GM23338 (cell line): ENCODE measurements around the gene BCKDHA. TPM values are rescaled to one million over a fixed set of nuclear protein-coding genes. Genes with fewer than 3 reads are reported as not detected.
A peak's percentile ranks its signal among the peaks of the same experiment; 100 is the strongest.

Experiments used
- ATAC-seq: fragments of 200-7000 bp; cut with Tn5 transposase; 3 replicates; pipeline ENCODE4 v1.9.1; 2020
- DNase-seq: peaks from one replicate; pipeline ENCODE4 v3.0.0-alpha.2; 2015; ENCODE audit warnings: low spot score
- H2AFZ ChIP-seq: fragments of 200-600 bp; sonication (generic); 2 replicates; pipeline ENCODE4 v1.8.0; 2016; ENCODE audit warnings: antibody characterized with exemption, mild to moderate bottlenecking, moderate library complexity
- H3F3A ChIP-seq: fragments of 200-600 bp; sonication (generic); replicated peaks from 2 replicates; pipeline ENCODE4 v1.8.0; 2017; ENCODE audit warnings: antibody characterized with exemption, mixed run types, low read depth
- H3K27ac ChIP-seq: fragments of 200-600 bp; sonication (generic); 2 replicates; pipeline ENCODE4 v1.6.1; 2016; ENCODE audit warnings: low read depth
- H3K27me3 ChIP-seq: fragments of 200-600 bp; sonication (generic); 2 replicates; pipeline ENCODE4 v1.8.0; 2016; ENCODE audit warnings: mild to moderate bottlenecking, mixed run types, moderate library complexity; ENCODE audit not compliant: insufficient read depth
- H3K36me3 ChIP-seq: fragments of 200-600 bp; sonication (generic); 2 replicates; pipeline ENCODE4 v1.8.0; 2016; ENCODE audit warnings: mild to moderate bottlenecking; ENCODE audit not compliant: insufficient read depth
- H3K4me1 ChIP-seq: fragments of 200-600 bp; sonication (generic); 2 replicates; pipeline ENCODE4 v1.8.0; 2016; ENCODE audit warnings: mild to moderate bottlenecking, moderate library complexity; ENCODE audit not compliant: insufficient read depth
- H3K4me2 ChIP-seq: fragments of 200-600 bp; sonication (generic); 2 replicates; pipeline ENCODE4 v1.7.1; 2017; ENCODE audit warnings: mixed run types
- H3K4me3 ChIP-seq: fragments of 200-600 bp; sonication (generic); 2 replicates; pipeline ENCODE4 v1.6.1; 2016; ENCODE audit warnings: mixed run types
- H3K79me2 ChIP-seq: fragments of 200-600 bp; sonication (generic); replicated peaks from 2 replicates; pipeline ENCODE4 v1.8.0; 2017; ENCODE audit warnings: mild to moderate bottlenecking; ENCODE audit not compliant: insufficient read depth
- H3K9me2 ChIP-seq: fragments of 200-600 bp; sonication (generic); 2 replicates; pipeline ENCODE4 v1.8.0; 2017; ENCODE audit not compliant: insufficient read depth
- H4K20me1 ChIP-seq: fragments of 200-600 bp; sonication (generic); replicated peaks from 2 replicates; pipeline ENCODE4 v1.8.0; 2017; ENCODE audit warnings: mild to moderate bottlenecking; ENCODE audit not compliant: insufficient read depth
- H3K27ac Mint-ChIP-seq: 2 replicates; pipeline ENCODE4 v1.8.0; 2020; ENCODE audit warnings: inconsistent platforms, mild to moderate bottlenecking, moderate library complexity, mixed read lengths
- H3K27me3 Mint-ChIP-seq: 3 replicates; pipeline ENCODE4 v1.8.0; 2022; ENCODE audit warnings: low read depth, mild to moderate bottlenecking, moderate library complexity, mixed read lengths, inconsistent platforms; ENCODE audit not compliant: insufficient read depth, poor library complexity
- H3K36me3 Mint-ChIP-seq: 3 replicates; pipeline ENCODE4 v1.8.0; 2021; ENCODE audit warnings: low read depth, mild to moderate bottlenecking, inconsistent platforms, moderate library complexity, mixed read lengths
- H3K4me1 Mint-ChIP-seq: 3 replicates; pipeline ENCODE4 v1.8.0; 2020; ENCODE audit warnings: mild to moderate bottlenecking, inconsistent platforms, mixed read lengths
- H3K4me3 Mint-ChIP-seq: 3 replicates; pipeline ENCODE4 v1.8.0; 2021; ENCODE audit warnings: moderate library complexity, mild to moderate bottlenecking, inconsistent platforms, mixed read lengths
- H3K9me3 Mint-ChIP-seq: 3 replicates; pipeline ENCODE4 v1.8.0; 2020; ENCODE audit warnings: moderate library complexity, mild to moderate bottlenecking, inconsistent platforms, mixed read lengths
- CREB1 ChIP-seq: fragments of 250-450 bp; sonication (Bioruptor Pico); IDR thresholded peaks from 2 replicates; pipeline ENCODE4 v1.5.0; 2020; ENCODE audit warnings: low read depth, mild to moderate bottlenecking, moderate library complexity
- EZH2 ChIP-seq: fragments of 200-600 bp; sonication (generic); IDR thresholded peaks from one replicate; pipeline ENCODE4 v1.8.0; 2017; ENCODE audit warnings: antibody characterized with exemption, mild to moderate bottlenecking, low read depth; ENCODE audit not compliant: unreplicated experiment
- EZH2phosphoT487 ChIP-seq: fragments of 200-600 bp; sonication (generic); IDR thresholded peaks from one replicate; pipeline ENCODE4 v1.8.1; 2018; ENCODE audit warnings: antibody characterized with exemption; ENCODE audit not compliant: unreplicated experiment
- NANOG ChIP-seq: IDR thresholded peaks from 2 replicates; pipeline ENCODE4 v1.6.1; 2016; ENCODE audit warnings: antibody characterized with exemption, borderline replicate concordance
- POLR2AphosphoS5 ChIP-seq: IDR thresholded peaks from 2 replicates; pipeline ENCODE4 v1.6.1; 2016; ENCODE audit warnings: antibody characterized with exemption, low read depth
- STAT1 ChIP-seq: IDR thresholded peaks from one replicate; pipeline ENCODE4 v1.6.1; 2016; ENCODE audit warnings: antibody characterized with exemption; ENCODE audit not compliant: unreplicated experiment
- ZNF114 ChIP-seq: fragments of 250-450 bp; sonication (Bioruptor Pico); IDR thresholded peaks from 2 replicates; pipeline ENCODE4 v1.5.0; 2020; ENCODE audit warnings: mild to moderate bottlenecking, moderate library complexity
- polyA plus RNA-seq: library from polyadenylated mRNA; unstranded; fragments of >200 nt; fragmentation: Nextera tagmentation; extraction: Ambion mirVana; gene quantifications from 2 replicates; pipeline ENCODE4 v1.2.1, GENCODE V29; 2016
- total RNA-seq: library from RNA; depleted of rRNA; stranded (reverse); fragments of >200 nt; shearing (Covaris generic); gene quantifications from 2 replicates; pipeline ENCODE4 v1.2.3, GENCODE V29; 2014
- TF ChIP-seq, protein P1 (sequence below): IDR thresholded peaks from 2 replicates; pipeline ENCODE4 v1.6.1; 2016; ENCODE audit warnings: antibody characterized with exemption
- TF ChIP-seq, protein P2 (sequence below), 2 experiments: fragments of 200-600 bp in 1 of 2; sonication (generic) in 1 of 2; conservative IDR thresholded peaks; 2 replicates each; pipeline versions ENCODE4 v1.5.1 to v1.6.1; 2016 to 2017; ENCODE audit warnings: antibody characterized with exemption in 2 of 2, low read depth in 2 of 2, mild to moderate bottlenecking in 2 of 2, moderate library complexity in 1 of 2
- TF ChIP-seq, protein P3 (sequence below): IDR thresholded peaks from one replicate; pipeline ENCODE4 v1.6.1; 2018; ENCODE audit warnings: antibody characterized with exemption; ENCODE audit not compliant: unreplicated experiment

The BCKDHA gene
- total and polyA plus RNA-seq, 2 experiments from 2014 or later, result 15.0 to 42.4 TPM

DNA sequence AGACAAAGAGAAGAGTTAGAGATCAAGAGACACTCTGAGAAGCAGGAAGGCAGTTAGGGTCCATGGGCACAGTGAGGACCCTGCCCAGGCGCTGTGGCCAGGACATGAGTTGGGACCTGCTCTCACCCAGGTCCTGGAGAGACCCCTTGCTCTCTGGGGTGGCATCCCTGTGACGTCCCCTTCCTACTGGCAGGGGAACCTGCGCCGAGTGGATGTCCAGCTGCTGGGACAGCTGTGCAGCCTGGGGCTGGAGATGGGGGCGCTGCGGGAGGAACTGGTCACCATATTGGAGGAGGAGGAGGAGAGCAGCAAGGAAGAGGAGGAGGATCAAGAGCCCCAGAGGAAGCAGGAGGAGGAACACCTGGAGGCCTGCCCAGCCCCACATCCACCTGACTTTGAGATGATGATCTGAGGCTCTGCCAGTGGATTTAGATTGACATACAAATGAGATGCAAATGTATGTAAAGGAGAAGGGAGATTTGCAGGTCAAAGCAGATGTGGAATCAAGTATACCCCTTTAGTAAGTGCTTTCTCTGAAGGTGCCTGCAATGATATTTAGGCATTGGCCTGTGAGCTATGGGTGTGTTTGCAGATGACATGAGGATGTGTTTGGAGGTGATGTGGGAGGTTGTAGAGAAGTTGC lies 46.3 kb downstream of the BCKDHA start:
- no peaks in the 10 kb centered on the region for H4K20me1 ChIP-seq
- H3K4me2 ChIP-seq, result no peak overlapping the region; the same call in 1 of the 2 replicates
- peak overlapping the region; percentile 47 for H2AFZ ChIP-seq
- no peak overlapping the region for H3K27ac ChIP-seq
- DNase-seq, result no peak
- H3K36me3 ChIP-seq, result no peaks in the 10 kb centered on the region
- peaks cover 13% of the 10 kb centered on the region; the same call in 1 of the 2 replicates for H3K27me3 ChIP-seq
- no peak overlapping the region for H3K4me3 Mint-ChIP-seq
- no peak overlapping the region for H3K27ac Mint-ChIP-seq
- H3K79me2 ChIP-seq, result peaks cover under 1% of the 10 kb centered on the region
- peaks cover 12% of the 10 kb centered on the region for H3K4me1 Mint-ChIP-seq
- no peak for ATAC-seq
- peaks cover 3% of the 10 kb centered on the region; the same call in 2 of the 3 replicates for H3K9me3 Mint-ChIP-seq
- peaks cover 2% of the 10 kb centered on the region for H3K4me1 ChIP-seq
- no peaks in the 10 kb centered on the region for H3K36me3 Mint-ChIP-seq
- H3K27me3 Mint-ChIP-seq, result peaks cover 11% of the 10 kb centered on the region
- no peak overlapping the region for H3K4me3 ChIP-seq
- TF ChIP-seq ZNF114 (CRISPR knock-in tag), result no peak
- TF ChIP-seq, protein P1, sequence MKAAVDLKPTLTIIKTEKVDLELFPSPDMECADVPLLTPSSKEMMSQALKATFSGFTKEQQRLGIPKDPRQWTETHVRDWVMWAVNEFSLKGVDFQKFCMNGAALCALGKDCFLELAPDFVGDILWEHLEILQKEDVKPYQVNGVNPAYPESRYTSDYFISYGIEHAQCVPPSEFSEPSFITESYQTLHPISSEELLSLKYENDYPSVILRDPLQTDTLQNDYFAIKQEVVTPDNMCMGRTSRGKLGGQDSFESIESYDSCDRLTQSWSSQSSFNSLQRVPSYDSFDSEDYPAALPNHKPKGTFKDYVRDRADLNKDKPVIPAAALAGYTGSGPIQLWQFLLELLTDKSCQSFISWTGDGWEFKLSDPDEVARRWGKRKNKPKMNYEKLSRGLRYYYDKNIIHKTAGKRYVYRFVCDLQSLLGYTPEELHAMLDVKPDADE, result no peak
- no peak for TF ChIP-seq POLR2AphosphoS5
- TF ChIP-seq, protein P2, sequence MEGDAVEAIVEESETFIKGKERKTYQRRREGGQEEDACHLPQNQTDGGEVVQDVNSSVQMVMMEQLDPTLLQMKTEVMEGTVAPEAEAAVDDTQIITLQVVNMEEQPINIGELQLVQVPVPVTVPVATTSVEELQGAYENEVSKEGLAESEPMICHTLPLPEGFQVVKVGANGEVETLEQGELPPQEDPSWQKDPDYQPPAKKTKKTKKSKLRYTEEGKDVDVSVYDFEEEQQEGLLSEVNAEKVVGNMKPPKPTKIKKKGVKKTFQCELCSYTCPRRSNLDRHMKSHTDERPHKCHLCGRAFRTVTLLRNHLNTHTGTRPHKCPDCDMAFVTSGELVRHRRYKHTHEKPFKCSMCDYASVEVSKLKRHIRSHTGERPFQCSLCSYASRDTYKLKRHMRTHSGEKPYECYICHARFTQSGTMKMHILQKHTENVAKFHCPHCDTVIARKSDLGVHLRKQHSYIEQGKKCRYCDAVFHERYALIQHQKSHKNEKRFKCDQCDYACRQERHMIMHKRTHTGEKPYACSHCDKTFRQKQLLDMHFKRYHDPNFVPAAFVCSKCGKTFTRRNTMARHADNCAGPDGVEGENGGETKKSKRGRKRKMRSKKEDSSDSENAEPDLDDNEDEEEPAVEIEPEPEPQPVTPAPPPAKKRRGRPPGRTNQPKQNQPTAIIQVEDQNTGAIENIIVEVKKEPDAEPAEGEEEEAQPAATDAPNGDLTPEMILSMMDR (conservative IDR thresholded peaks at IDR 0.05; ENCODE audit: low read depth in 2 of 2), result 0 out of 4 replicates have a peak, but pooled peaks of 1 of the 2 experiments have one; percentile 1
- no peak for TF ChIP-seq EZH2
- H3F3A ChIP-seq, result no peaks in the 10 kb centered on the region
- no peaks in the 10 kb centered on the region for H3K9me2 ChIP-seq

DNA sequence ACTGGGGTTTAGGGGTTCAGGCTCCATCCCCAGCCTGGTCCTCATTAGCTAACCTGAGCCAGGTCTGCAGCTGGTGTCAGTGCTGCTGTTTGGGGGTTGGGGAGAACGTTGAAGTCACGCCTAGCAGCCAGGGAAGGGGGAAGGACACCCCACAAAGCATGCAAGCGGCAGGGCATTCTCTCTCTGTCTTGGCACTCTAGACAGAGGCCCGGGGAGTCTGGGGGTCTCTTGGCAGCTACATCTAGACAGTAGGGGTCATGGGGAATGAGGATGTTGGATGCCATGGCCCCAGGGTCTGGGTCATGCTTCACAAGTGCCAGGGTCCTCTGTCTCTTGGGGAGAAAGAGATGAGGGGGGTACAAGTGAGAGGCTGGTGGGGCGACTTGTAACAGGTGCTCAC lies 48.0 kb downstream of the BCKDHA start:
- no peaks in the 10 kb centered on the region for H3K79me2 ChIP-seq
- peaks cover 3% of the 10 kb centered on the region; the same call in 1 of the 2 replicates for H3K4me1 ChIP-seq
- H3K9me2 ChIP-seq, result no peaks in the 10 kb centered on the region
- H3K4me3 ChIP-seq, result no peak overlapping the region
- no peak overlapping the region for H3K4me2 ChIP-seq
- Mint-ChIP-seq H3K36me3 (no peaks in the 10 kb centered on the region), H3K4me1 (peaks cover 18% of the 10 kb centered on the region), H3K27ac (no peak overlapping the region), H3K4me3 (no peak overlapping the region), H3K9me3 (no peaks in the 10 kb centered on the region; the same call in 2 of the 3 replicates), H3K27me3 (peaks cover 15% of the 10 kb centered on the region)
- H3K27ac ChIP-seq, result no peak overlapping the region
- H4K20me1 ChIP-seq, result no peaks in the 10 kb centered on the region
- H3F3A ChIP-seq, result no peaks in the 10 kb centered on the region
- DNase-seq (no peak), ATAC-seq (no peak)
- H3K27me3 ChIP-seq, result peaks cover 17% of the 10 kb centered on the region; the same call in 1 of the 2 replicates
- no peak overlapping the region for H2AFZ ChIP-seq
- H3K36me3 ChIP-seq, result no peaks in the 10 kb centered on the region
- TF ChIP-seq CREB1 (no peak), STAT1 (no peak), EZH2phosphoT487 (no peak), NANOG (no peak), ZNF114 (CRISPR knock-in tag) (no peak), POLR2AphosphoS5 (no peak), EZH2 (no peak)
- TF ChIP-seq, protein P2 (conservative IDR thresholded peaks at IDR 0.05; ENCODE audit: low read depth in 2 of 2), result no peak
- TF ChIP-seq, protein P3, sequence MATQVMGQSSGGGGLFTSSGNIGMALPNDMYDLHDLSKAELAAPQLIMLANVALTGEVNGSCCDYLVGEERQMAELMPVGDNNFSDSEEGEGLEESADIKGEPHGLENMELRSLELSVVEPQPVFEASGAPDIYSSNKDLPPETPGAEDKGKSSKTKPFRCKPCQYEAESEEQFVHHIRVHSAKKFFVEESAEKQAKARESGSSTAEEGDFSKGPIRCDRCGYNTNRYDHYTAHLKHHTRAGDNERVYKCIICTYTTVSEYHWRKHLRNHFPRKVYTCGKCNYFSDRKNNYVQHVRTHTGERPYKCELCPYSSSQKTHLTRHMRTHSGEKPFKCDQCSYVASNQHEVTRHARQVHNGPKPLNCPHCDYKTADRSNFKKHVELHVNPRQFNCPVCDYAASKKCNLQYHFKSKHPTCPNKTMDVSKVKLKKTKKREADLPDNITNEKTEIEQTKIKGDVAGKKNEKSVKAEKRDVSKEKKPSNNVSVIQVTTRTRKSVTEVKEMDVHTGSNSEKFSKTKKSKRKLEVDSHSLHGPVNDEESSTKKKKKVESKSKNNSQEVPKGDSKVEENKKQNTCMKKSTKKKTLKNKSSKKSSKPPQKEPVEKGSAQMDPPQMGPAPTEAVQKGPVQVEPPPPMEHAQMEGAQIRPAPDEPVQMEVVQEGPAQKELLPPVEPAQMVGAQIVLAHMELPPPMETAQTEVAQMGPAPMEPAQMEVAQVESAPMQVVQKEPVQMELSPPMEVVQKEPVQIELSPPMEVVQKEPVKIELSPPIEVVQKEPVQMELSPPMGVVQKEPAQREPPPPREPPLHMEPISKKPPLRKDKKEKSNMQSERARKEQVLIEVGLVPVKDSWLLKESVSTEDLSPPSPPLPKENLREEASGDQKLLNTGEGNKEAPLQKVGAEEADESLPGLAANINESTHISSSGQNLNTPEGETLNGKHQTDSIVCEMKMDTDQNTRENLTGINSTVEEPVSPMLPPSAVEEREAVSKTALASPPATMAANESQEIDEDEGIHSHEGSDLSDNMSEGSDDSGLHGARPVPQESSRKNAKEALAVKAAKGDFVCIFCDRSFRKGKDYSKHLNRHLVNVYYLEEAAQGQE, result no peak
